CD14-positive monocyte (primary cell): ENCODE data around the gene MSMB. TPM values are rescaled to one million over a fixed set of nuclear protein-coding genes. Genes with fewer than 3 reads are reported as not detected.

Experiments
- DNase-seq, 3 donors: peaks; one replicate each; pipeline ENCODE4 v3.0.0-alpha.2; 2011 to 2022
- H2AFZ ChIP-seq: 2 replicates; pipeline ENCODE4 v1.6.0; 2012; ENCODE audit warnings: mild to moderate bottlenecking, low read depth, low read length, inconsistent platforms; ENCODE audit not compliant: insufficient read depth, poor library complexity, severe bottlenecking
- H3K27ac ChIP-seq, 2 donors: 1 replicate in 1 of 2; 2 replicates in 1 of 2; pipeline ENCODE4 v1.5.1; 2012 to 2013; ENCODE audit warnings: low read length in 2 of 2, control low read depth in 1 of 2, inconsistent platforms in 1 of 2, low read depth in 1 of 2, mild to moderate bottlenecking in 1 of 2
- H3K27me3 ChIP-seq, 2 donors: one replicate each; pipeline versions ENCODE4 v1.6.0 to v1.6.1; 2011 to 2013; ENCODE audit warnings: low read length in 2 of 2; ENCODE audit not compliant: control insufficient read depth in 2 of 2, insufficient read depth in 2 of 2
- H3K36me3 ChIP-seq, 2 donors: replicated peaks in 1 of 2; 1 replicate in 1 of 2; 2 replicates in 1 of 2; pipeline versions ENCODE4 v1.5.1 to v1.6.1; 2012 to 2013; ENCODE audit warnings: low read length in 2 of 2, control low read depth in 1 of 2, inconsistent platforms in 1 of 2, mild to moderate bottlenecking in 1 of 2; ENCODE audit not compliant: insufficient read depth in 2 of 2, control insufficient read depth in 1 of 2
- H3K4me1 ChIP-seq, 2 donors: 1 replicate in 1 of 2; 2 replicates in 1 of 2; pipeline versions ENCODE4 v1.5.1 to v1.6.1; 2012 to 2013; ENCODE audit warnings: low read length in 2 of 2, control low read depth in 1 of 2, inconsistent platforms in 1 of 2, mild to moderate bottlenecking in 1 of 2, moderate library complexity in 1 of 2; ENCODE audit not compliant: insufficient read depth in 2 of 2, control insufficient read depth in 1 of 2
- H3K4me2 ChIP-seq: replicated peaks from 2 replicates; pipeline ENCODE3; 2012; ENCODE audit warnings: low read length, moderate library complexity, mild to moderate bottlenecking; ENCODE audit not compliant: poor library complexity, severe bottlenecking; ENCODE audit errors: extremely low read depth
- H3K4me3 ChIP-seq, 3 experiments: fragments of 200-600 bp in 1 of 3; sonication (generic) in 1 of 3; replicated peaks in 1 of 3; 1 replicate in 2 of 3; 2 replicates in 1 of 3; pipeline ENCODE4 v1.5.1; 2011 to 2013; ENCODE audit warnings: low read length in 3 of 3, mild to moderate bottlenecking in 3 of 3, control low read depth in 2 of 3, low read depth in 2 of 3, inconsistent platforms in 1 of 3, moderate library complexity in 1 of 3
- H3K79me2 ChIP-seq: 2 replicates; pipeline ENCODE4 v1.6.0; 2012; ENCODE audit warnings: mild to moderate bottlenecking, control low read depth, inconsistent platforms, low read length, moderate library complexity; ENCODE audit not compliant: insufficient read depth
- H3K9ac ChIP-seq: 2 replicates; pipeline ENCODE4 v1.6.0; 2017; ENCODE audit warnings: low read length, mild to moderate bottlenecking; ENCODE audit not compliant: insufficient read depth, poor library complexity, severe bottlenecking
- H3K9me3 ChIP-seq, 2 donors: replicated peaks in 1 of 2; 1 replicate in 1 of 2; 2 replicates in 1 of 2; pipeline versions ENCODE4 v1.5.1 to v1.6.1; 2012 to 2013; ENCODE audit warnings: low read length in 2 of 2, control low read depth in 1 of 2; ENCODE audit not compliant: control insufficient read depth in 1 of 2, insufficient read depth in 1 of 2
- H4K20me1 ChIP-seq: 2 replicates; pipeline ENCODE4 v1.6.0; 2012; ENCODE audit warnings: mild to moderate bottlenecking, low read length, control low read depth, moderate library complexity; ENCODE audit not compliant: insufficient read depth
- H3K27ac Mint-ChIP-seq, 7 donors: one replicate each; pipeline ENCODE4 v1.8.0; 2020; ENCODE audit warnings: mild to moderate bottlenecking in 7 of 7, mixed read lengths in 7 of 7, moderate library complexity in 6 of 7, inconsistent platforms in 2 of 7
- H3K27me3 Mint-ChIP-seq, 3 donors: one replicate each; pipeline ENCODE4 v1.8.0; 2021 to 2022; ENCODE audit warnings: low read depth in 3 of 3, mild to moderate bottlenecking in 3 of 3, mixed read lengths in 3 of 3, moderate library complexity in 3 of 3, inconsistent platforms in 1 of 3
- H3K36me3 Mint-ChIP-seq, 2 donors: one replicate each; pipeline ENCODE4 v1.8.0; 2020; ENCODE audit warnings: mixed read lengths in 2 of 2, inconsistent platforms in 1 of 2, mild to moderate bottlenecking in 1 of 2
- H3K4me1 Mint-ChIP-seq: one replicate; pipeline ENCODE4 v1.8.0; 2020; ENCODE audit warnings: mild to moderate bottlenecking, mixed read lengths
- H3K4me3 Mint-ChIP-seq, 2 donors: one replicate each; pipeline ENCODE4 v1.8.0; 2020; ENCODE audit warnings: mild to moderate bottlenecking in 2 of 2, mixed read lengths in 2 of 2, moderate library complexity in 1 of 2
- H3K9me3 Mint-ChIP-seq, 7 donors: one replicate each; pipeline ENCODE4 v1.8.0; 2020 to 2022; ENCODE audit warnings: mixed read lengths in 7 of 7, mild to moderate bottlenecking in 6 of 7, moderate library complexity in 6 of 7, inconsistent platforms in 2 of 7
- WGBS: methylation state at CpG from one replicate; pipeline ENCODE4 v1.1.5; 2013; ENCODE audit warnings: missing lambda C conversion rate; ENCODE audit not compliant: insufficient coverage; 5-methylcytosine and 5-hydroxymethylcytosine counted together
- intact Hi-C, 2 donors: fragments of 100-400 bp; cut with micrococcal nuclease; formaldehyde crosslinking; loops; one replicate each; pipeline versions ENCODE4 v1.15.0 to v1.15.1; 2023
- polyA plus RNA-seq, 3 donors: library from polyadenylated mRNA; depleted of rRNA in 1 of 3; unstranded in 2 of 3; stranded (reverse) in 1 of 3; fragments of 300-500 nt in 2 of 3; fragments of >200 nt in 1 of 3; fragmentation: Illumina TruSeq in 2 of 3; gene quantifications; 1 replicate in 2 of 3; 2 replicates in 1 of 3; pipeline ENCODE4 v1.2.3, GENCODE V29; 2012 to 2021
- TF ChIP-seq, protein P1 (sequence below): fragments of 200-600 bp; IDR thresholded peaks from one replicate; pipeline ENCODE4 v1.8.0; 2022; ENCODE audit warnings: antibody characterized with exemption, mild to moderate bottlenecking

MSMB gene
- polyA plus RNA-seq, 3 donors = not detected

DNA sequence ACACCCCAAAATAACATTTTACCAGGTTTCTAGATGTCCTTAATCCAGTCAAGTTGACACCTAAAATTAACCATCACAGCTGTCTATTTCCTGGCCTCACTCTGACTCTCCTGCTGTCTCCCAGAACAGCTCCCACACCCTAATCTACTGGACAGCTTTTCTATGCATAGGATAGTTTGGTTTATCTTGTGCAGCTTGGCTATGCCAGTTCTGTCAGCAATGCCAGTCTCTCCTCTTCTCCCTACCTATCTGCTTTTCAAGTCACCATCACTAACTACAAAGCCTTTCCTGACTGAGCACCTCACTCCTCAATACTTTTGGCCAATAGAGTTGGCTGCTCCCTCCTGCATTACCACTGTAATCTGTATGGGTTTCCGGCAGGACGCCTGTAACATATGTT is 20.7 kb downstream of the MSMB start:
- Mint-ChIP-seq H3K4me3 (no peak overlapping the region), H3K27me3 (no peaks in the 10 kb centered on the region), H3K36me3 (peaks cover 12 to 28% of the 10 kb centered on the region in 2 donors), H3K4me1 (peaks cover 69% of the 10 kb centered on the region), H3K27ac (peak overlapping the region; percentile 6 to 77 (median 69)), H3K9me3 (peaks cover 0 to 1% (median 0%) of the 10 kb centered on the region in 7 donors)
- Histone ChIP-seq H3K27me3 (no peaks in the 10 kb centered on the region), H3K9ac (no peak overlapping the region), H3K9me3 (no peaks in the 10 kb centered on the region), H4K20me1 (peaks cover 70% of the 10 kb centered on the region), H3K27ac (peak overlapping the region in 1 of 2 donors; percentile 93), H3K4me1 (peaks cover 57 to 83% of the 10 kb centered on the region in 2 donors), H3K79me2 (peaks cover 100% of the 10 kb centered on the region), H3K36me3 (peaks cover 0 to 27% of the 10 kb centered on the region in 2 donors), H2AFZ (no peak overlapping the region), H3K4me3 (no peak overlapping the region), H3K4me2 (no peak overlapping the region)
- WGBS = no CpG with 5 or more reads among the region's 2 CpGs
- no peak for DNase-seq
- intact Hi-C loops = loop anchor here in 1 of 2 donors (10.0 kb wide), 1 partner anchor 1061 kb away; no protein-coding TSS in a partner anchor
- TF ChIP-seq, protein P1, sequence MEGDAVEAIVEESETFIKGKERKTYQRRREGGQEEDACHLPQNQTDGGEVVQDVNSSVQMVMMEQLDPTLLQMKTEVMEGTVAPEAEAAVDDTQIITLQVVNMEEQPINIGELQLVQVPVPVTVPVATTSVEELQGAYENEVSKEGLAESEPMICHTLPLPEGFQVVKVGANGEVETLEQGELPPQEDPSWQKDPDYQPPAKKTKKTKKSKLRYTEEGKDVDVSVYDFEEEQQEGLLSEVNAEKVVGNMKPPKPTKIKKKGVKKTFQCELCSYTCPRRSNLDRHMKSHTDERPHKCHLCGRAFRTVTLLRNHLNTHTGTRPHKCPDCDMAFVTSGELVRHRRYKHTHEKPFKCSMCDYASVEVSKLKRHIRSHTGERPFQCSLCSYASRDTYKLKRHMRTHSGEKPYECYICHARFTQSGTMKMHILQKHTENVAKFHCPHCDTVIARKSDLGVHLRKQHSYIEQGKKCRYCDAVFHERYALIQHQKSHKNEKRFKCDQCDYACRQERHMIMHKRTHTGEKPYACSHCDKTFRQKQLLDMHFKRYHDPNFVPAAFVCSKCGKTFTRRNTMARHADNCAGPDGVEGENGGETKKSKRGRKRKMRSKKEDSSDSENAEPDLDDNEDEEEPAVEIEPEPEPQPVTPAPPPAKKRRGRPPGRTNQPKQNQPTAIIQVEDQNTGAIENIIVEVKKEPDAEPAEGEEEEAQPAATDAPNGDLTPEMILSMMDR = no peak

- H3K27ac ChIP-seq = peak overlapping the region; percentile 14 to 93
- peaks cover 73% of the 10 kb centered on the region for H4K20me1 ChIP-seq
- no peak overlapping the region for H3K4me2 ChIP-seq
- H3K9ac ChIP-seq = no peak overlapping the region
- no peak overlapping the region for H2AFZ ChIP-seq
- peak overlapping the region in 6 of 7 donors; percentile 6 to 75 (median 68) for H3K27ac Mint-ChIP-seq
- no peak overlapping the region for H3K4me3 ChIP-seq
- H3K4me1 ChIP-seq = peaks cover 62 to 86% of the 10 kb centered on the region in 2 donors
- H3K9me3 ChIP-seq = no peaks in the 10 kb centered on the region
- no peak overlapping the region for H3K4me3 Mint-ChIP-seq
- TF ChIP-seq, protein P1 = no peak
- H3K27me3 ChIP-seq = no peaks in the 10 kb centered on the region
- peaks cover 12 to 28% of the 10 kb centered on the region in 2 donors for H3K36me3 Mint-ChIP-seq
- H3K9me3 Mint-ChIP-seq = peaks cover 0 to 1% (median 0%) of the 10 kb centered on the region in 7 donors
- no peak for DNase-seq
- peaks cover 100% of the 10 kb centered on the region for H3K79me2 ChIP-seq
- H3K36me3 ChIP-seq = peaks cover 0 to 27% of the 10 kb centered on the region in 2 donors
- intact Hi-C loops = loop anchor here in 1 of 2 donors (10.0 kb wide), 1 partner anchor 1060 kb away; no protein-coding TSS in a partner anchor
- H3K4me1 Mint-ChIP-seq = peaks cover 73% of the 10 kb centered on the region
- H3K27me3 Mint-ChIP-seq = no peaks in the 10 kb centered on the region
Measured at GRCh38 chr10:46024948-46025347, 21.1 kb downstream of the MSMB start.
